ENCODE data around the gene ASB3.
"Not testable (repeated sequence)": the region's sequence is repeated elsewhere in the genome, so short reads cannot be mapped to it uniquely, and the experiment has no call there.

ASB3 gene

GRCh38 chr2:53784436-53784835 lies 2.3 kb downstream of the ASB3 start:
- no peak overlapping the region for H3K4me3 ChIP-seq (ENCODE audit: low read length)
- H3K27ac ChIP-seq (ENCODE audit: low read length), result no peak overlapping the region
- H3K36me3 ChIP-seq (ENCODE audit: control insufficient read depth, low read depth, low read length), result peaks cover 7% of the 10 kb centered on the region
- H3K27me3 ChIP-seq (ENCODE audit: control insufficient read depth, insufficient read depth, low read length), result no peaks in the 10 kb centered on the region
- H3K9ac ChIP-seq (ENCODE audit: low read length), result no peak overlapping the region
- H3K9me3 ChIP-seq (ENCODE audit: control insufficient read depth, low read depth, low read length), result no peaks in the 10 kb centered on the region
- peaks cover 15% of the 10 kb centered on the region for H3K4me1 ChIP-seq (ENCODE audit: control insufficient read depth, low read depth, low read length)

DNA sequence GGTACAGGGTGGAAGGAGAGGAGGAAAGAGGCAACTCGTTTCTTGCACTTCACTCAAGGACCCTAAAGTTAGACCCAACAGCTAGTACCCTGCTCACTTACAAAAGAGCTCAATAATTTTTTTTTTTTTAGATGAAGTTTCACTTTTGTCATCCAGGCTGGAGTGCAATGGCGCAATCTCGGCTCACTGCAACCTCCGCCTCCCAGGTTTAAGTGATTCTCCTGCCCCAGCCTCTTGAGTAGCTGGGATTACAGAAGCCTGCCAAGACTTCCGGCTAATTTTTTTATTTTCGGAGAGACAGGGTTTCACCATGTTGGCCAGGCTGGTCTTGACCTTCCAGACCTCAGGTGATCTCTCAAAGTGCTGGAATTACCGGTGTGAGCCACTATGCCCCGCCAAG lies 4.1 kb downstream of the ASB3 start:
- Histone ChIP-seq H3K9ac (ENCODE audit: low read length) (no peak overlapping the region), H3K4me1 (ENCODE audit: control insufficient read depth, low read depth, low read length) (peaks cover 11% of the 10 kb centered on the region), H3K9me3 (ENCODE audit: control insufficient read depth, low read depth, low read length) (no peaks in the 10 kb centered on the region), H3K4me3 (ENCODE audit: low read length) (no peak overlapping the region), H3K27me3 (ENCODE audit: control insufficient read depth, insufficient read depth, low read length) (no peaks in the 10 kb centered on the region), H3K27ac (ENCODE audit: low read length) (no peak overlapping the region), H3K36me3 (ENCODE audit: control insufficient read depth, low read depth, low read length) (peaks cover 9% of the 10 kb centered on the region)

DNA sequence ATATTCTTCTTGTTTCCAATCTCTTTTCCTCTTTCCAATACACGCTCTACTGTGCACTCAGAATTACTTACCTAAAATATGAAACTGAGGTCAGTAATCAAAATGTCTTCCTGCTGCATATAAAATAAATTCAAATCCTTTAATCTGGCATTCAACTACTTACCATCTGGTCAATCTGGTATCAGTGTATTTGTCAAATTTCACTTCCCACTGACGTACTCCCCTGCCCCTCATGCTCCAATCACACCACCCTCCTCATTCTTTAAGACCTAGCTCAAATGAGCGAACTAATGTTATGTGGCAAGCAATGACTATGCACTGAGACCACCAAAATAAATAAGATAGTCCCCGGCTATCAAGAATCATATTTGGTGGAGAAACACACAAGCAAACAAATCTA lies 6.7 kb downstream of the ASB3 start:
- Histone ChIP-seq H3K27ac (ENCODE audit: low read length) (no peak overlapping the region), H3K36me3 (ENCODE audit: control insufficient read depth, low read depth, low read length) (peaks cover 9% of the 10 kb centered on the region), H3K27me3 (ENCODE audit: control insufficient read depth, insufficient read depth, low read length) (no peaks in the 10 kb centered on the region)

DNA sequence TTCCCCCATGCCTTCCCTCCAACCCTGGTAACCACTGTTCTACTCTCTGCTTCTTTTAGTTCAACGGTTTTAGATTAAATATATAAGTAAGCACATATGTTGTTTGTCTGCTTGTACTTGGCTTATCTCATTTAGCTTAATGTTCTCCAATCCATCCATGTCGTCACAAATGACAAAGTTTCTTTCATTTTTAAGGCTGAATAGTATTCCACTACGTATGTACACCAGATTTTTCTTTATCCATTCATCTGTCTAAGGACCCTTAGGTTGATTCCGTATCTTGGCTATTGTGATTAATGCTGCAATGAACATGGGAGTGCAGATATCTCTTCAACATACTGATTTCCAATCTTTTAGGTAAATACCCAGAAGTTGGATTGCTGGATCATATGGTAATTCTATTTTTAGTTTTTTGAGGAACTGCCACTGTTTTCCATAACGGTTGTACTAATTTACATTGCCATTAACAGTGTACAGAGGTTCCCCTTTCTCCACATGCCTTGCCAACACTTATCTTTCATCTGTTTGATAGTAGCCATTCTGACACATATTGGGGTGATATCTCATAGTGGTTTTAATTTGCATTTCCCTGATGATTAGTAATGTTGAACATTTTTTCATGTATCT lies 8.1 kb downstream of the ASB3 start:
- H3K4me3 ChIP-seq (ENCODE audit: low read length), result no peak overlapping the region
- H3K9me3 ChIP-seq (ENCODE audit: control insufficient read depth, low read depth, low read length), result no peaks in the 10 kb centered on the region
- no peak overlapping the region for H3K9ac ChIP-seq (ENCODE audit: low read length)
- H3K27me3 ChIP-seq (ENCODE audit: control insufficient read depth, insufficient read depth, low read length), result no peaks in the 10 kb centered on the region
- peaks cover 5% of the 10 kb centered on the region for H3K4me1 ChIP-seq (ENCODE audit: control insufficient read depth, low read depth, low read length)
- no peak overlapping the region for H3K27ac ChIP-seq (ENCODE audit: low read length)
- H3K36me3 ChIP-seq (ENCODE audit: control insufficient read depth, low read depth, low read length), result peaks cover 14% of the 10 kb centered on the region

More for the DNA sequence above, 6.7 kb downstream of the ASB3 start:
- Histone ChIP-seq H3K9me3 (ENCODE audit: control insufficient read depth, low read depth, low read length) (no peaks in the 10 kb centered on the region), H3K4me3 (ENCODE audit: low read length) (no peak overlapping the region), H3K4me1 (ENCODE audit: control insufficient read depth, low read depth, low read length) (peaks cover 7% of the 10 kb centered on the region), H3K9ac (ENCODE audit: low read length) (no peak overlapping the region)

DNA sequence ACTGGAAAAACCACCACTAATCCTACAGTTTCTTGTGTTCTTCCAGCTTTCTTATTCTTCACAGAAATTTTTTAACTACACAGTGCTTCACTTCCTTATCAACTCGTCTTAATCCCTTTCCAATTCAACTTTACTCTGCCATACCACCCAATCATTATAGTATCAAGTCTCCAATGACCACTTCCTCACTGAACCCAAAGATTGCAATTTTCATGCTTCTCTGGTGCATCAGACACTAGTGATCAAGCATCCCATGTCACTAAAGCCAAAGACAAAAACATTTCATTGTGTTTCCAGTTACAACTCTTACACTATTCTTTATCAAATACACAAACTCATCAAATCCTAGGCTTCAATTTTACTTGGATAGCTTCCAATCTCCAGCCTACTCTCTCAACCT lies 9.6 kb downstream of the ASB3 start:
- H3K36me3 ChIP-seq (ENCODE audit: control insufficient read depth, low read depth, low read length), result peaks cover 14% of the 10 kb centered on the region

DNA sequence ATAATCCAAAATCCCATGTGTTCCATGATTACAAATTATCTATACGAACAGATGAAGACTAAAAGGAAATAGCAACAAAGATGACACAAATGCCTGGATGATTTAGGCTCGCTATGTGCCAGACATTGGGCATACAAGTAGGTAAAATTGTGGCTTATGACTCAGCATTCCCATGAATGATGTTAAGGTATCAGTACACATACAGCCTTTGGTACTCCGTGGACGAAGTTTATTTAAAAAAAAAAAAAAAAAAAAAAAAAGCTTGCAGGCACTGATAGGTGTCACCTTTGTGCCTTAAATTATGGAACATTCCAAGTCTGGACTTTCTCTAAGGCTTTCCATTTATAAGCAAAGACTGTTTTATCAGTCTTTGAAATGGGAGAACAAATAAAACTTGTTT lies 16.5 kb downstream of the ASB3 start:
- Histone ChIP-seq H3K4me1 (ENCODE audit: control insufficient read depth, low read depth, low read length) (peaks cover 9% of the 10 kb centered on the region), H3K9me3 (ENCODE audit: control insufficient read depth, low read depth, low read length) (no peaks in the 10 kb centered on the region), H3K27ac (ENCODE audit: low read length) (no peak overlapping the region), H3K27me3 (ENCODE audit: control insufficient read depth, insufficient read depth, low read length) (no peaks in the 10 kb centered on the region), H3K4me3 (ENCODE audit: low read length) (no peak overlapping the region), H3K9ac (ENCODE audit: low read length) (no peak overlapping the region), H3K36me3 (ENCODE audit: control insufficient read depth, low read depth, low read length) (peaks cover 5% of the 10 kb centered on the region)

More for the DNA sequence above, 9.6 kb downstream of the ASB3 start:
- Histone ChIP-seq H3K27me3 (ENCODE audit: control insufficient read depth, insufficient read depth, low read length) (no peaks in the 10 kb centered on the region), H3K4me1 (ENCODE audit: control insufficient read depth, low read depth, low read length) (no peaks in the 10 kb centered on the region), H3K9ac (ENCODE audit: low read length) (no peak overlapping the region), H3K9me3 (ENCODE audit: control insufficient read depth, low read depth, low read length) (no peaks in the 10 kb centered on the region), H3K4me3 (ENCODE audit: low read length) (no peak overlapping the region), H3K27ac (ENCODE audit: low read length) (no peak overlapping the region)

DNA sequence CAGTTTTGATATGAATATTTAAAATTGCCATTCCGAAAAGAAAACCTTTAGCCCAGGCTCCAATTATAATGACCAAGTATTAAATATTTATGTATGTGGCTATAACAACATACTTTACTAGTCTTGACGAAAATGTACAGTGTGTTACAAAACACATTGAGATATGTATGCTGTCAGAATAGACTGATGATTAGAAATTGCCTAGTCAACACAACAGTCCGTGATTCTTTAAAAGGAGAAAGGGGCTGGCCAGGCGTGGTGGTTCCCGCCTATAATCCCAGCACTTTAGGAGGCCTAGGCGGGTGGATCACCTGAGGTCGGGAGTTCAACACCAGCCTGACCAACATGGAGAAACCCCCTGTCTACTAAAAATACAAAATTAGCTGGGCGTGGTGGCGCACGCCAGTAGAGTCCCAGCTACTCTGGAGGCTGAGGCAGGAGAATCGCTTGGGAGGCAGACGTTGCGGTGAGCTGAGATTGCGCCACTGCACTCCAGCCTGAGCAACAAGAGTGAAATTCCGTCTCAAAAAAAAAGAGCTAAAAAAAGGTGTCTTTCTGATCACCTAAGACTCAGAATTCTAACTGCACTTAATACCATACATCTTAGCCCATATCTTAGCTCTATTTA lies 17.3 kb downstream of the ASB3 start:
- Histone ChIP-seq H3K9me3 (ENCODE audit: control insufficient read depth, low read depth, low read length) (no peaks in the 10 kb centered on the region), H3K9ac (ENCODE audit: low read length) (no peak overlapping the region), H3K27ac (ENCODE audit: low read length) (no peak overlapping the region)

DNA sequence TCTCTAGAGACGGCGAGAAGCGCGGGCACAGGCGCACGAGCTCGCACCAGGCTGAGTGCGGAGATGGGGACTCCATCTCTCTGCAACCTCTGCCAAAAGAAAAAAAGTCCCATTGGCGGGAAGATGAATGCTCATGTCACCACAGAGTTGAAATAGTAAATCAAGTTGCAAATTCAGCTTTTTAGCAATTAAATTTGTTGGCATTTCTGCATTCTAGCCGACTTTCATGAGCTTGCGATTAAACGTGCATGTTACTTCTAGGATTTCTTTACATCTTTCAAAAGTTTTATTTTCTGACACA lies 18.6 kb downstream of the ASB3 start:
- H3K27ac ChIP-seq (ENCODE audit: low read length), result peak overlapping the region; percentile 26
- no peaks in the 10 kb centered on the region for H3K27me3 ChIP-seq (ENCODE audit: control insufficient read depth, insufficient read depth, low read length)

More for the DNA sequence above, 17.3 kb downstream of the ASB3 start:
- Histone ChIP-seq H3K27me3 (ENCODE audit: control insufficient read depth, insufficient read depth, low read length) (no peaks in the 10 kb centered on the region), H3K36me3 (ENCODE audit: control insufficient read depth, low read depth, low read length) (peaks cover 5% of the 10 kb centered on the region), H3K4me1 (ENCODE audit: control insufficient read depth, low read depth, low read length) (peaks cover 9% of the 10 kb centered on the region), H3K4me3 (ENCODE audit: low read length) (peak overlapping the region; percentile 81)

GRCh38 chr2:53767405-53768241 lies 19.1 kb downstream of the ASB3 start, which contains the start of gene CHAC2:
CHAC2 (plus strand) TSS chr2:53767804; CDS start chr2:53767887, 83 bp downstream.
- H3K36me3 ChIP-seq (ENCODE audit: control insufficient read depth, low read depth, low read length), result no peaks in the 10 kb centered on the region

More for the DNA sequence above, 18.6 kb downstream of the ASB3 start:
- Histone ChIP-seq H3K9ac (ENCODE audit: low read length) (peak overlapping the region; percentile 89), H3K9me3 (ENCODE audit: control insufficient read depth, low read depth, low read length) (no peaks in the 10 kb centered on the region), H3K4me3 (ENCODE audit: low read length) (peak overlapping the region; percentile 81), H3K36me3 (ENCODE audit: control insufficient read depth, low read depth, low read length) (no peaks in the 10 kb centered on the region), H3K4me1 (ENCODE audit: control insufficient read depth, low read depth, low read length) (peaks cover 9% of the 10 kb centered on the region)

GRCh38 chr2:53765767-53766166 lies 21.0 kb downstream of the ASB3 start:
- Histone ChIP-seq H3K4me1 (ENCODE audit: control insufficient read depth, low read depth, low read length) (peaks cover 9% of the 10 kb centered on the region), H3K27ac (ENCODE audit: low read length) (no peak overlapping the region), H3K9me3 (ENCODE audit: control insufficient read depth, low read depth, low read length) (no peaks in the 10 kb centered on the region), H3K27me3 (ENCODE audit: control insufficient read depth, insufficient read depth, low read length) (no peaks in the 10 kb centered on the region), H3K9ac (ENCODE audit: low read length) (no peak overlapping the region), H3K4me3 (ENCODE audit: low read length) (no peak overlapping the region), H3K36me3 (ENCODE audit: control insufficient read depth, low read depth, low read length) (peaks cover 4% of the 10 kb centered on the region)

More at GRCh38 chr2:53767405-53768241, 19.1 kb downstream of the ASB3 start, which contains the start of gene CHAC2:
- H3K4me3 ChIP-seq (ENCODE audit: low read length), result peak within 1 kb of the TSS; percentile 81
- H3K27me3 ChIP-seq (ENCODE audit: control insufficient read depth, insufficient read depth, low read length), result no peaks in the 10 kb centered on the region
- peaks cover 9% of the 10 kb centered on the region for H3K4me1 ChIP-seq (ENCODE audit: control insufficient read depth, low read depth, low read length)
- H3K9me3 ChIP-seq (ENCODE audit: control insufficient read depth, low read depth, low read length), result no peaks in the 10 kb centered on the region
- H3K27ac ChIP-seq (ENCODE audit: low read length), result peak within 1 kb of the TSS; percentile 65
- peak within 1 kb of the TSS; percentile 89 for H3K9ac ChIP-seq (ENCODE audit: low read length)

DNA sequence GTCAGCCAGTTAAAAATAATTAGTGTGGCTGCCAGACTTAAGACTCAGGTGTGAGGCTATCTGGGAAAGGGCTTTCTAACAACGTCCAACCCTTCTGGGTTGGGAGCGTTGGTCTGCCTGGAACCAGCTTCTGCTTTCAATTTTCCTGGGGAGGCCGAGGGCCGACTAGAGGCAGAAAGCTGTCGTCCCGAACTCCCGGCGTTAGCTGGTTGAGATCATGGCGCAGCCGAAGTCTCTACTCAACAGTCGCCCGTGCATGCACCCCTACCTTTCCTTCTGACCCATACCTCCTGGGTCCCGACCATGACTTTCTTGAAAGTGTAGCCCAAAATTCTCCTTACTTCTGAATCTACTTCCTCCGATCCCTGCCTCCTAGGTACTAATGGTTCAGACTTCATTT lies 29.5 kb downstream of the ASB3 start:
- H3K27me3 ChIP-seq (ENCODE audit: control insufficient read depth, insufficient read depth, low read length); H3K4me3 ChIP-seq (ENCODE audit: low read length); H3K9ac ChIP-seq (ENCODE audit: low read length); H3K4me1 ChIP-seq (ENCODE audit: control insufficient read depth, low read depth, low read length); H3K9me3 ChIP-seq (ENCODE audit: control insufficient read depth, low read depth, low read length); H3K27ac ChIP-seq (ENCODE audit: low read length): not testable (repeated sequence)
- peaks cover 16% of the 10 kb centered on the region for H3K36me3 ChIP-seq (ENCODE audit: control insufficient read depth, low read depth, low read length)

Data from iPS-18a (cell line).